ENCODE results near the gene RACK1.

Gene RACK1

DNA sequence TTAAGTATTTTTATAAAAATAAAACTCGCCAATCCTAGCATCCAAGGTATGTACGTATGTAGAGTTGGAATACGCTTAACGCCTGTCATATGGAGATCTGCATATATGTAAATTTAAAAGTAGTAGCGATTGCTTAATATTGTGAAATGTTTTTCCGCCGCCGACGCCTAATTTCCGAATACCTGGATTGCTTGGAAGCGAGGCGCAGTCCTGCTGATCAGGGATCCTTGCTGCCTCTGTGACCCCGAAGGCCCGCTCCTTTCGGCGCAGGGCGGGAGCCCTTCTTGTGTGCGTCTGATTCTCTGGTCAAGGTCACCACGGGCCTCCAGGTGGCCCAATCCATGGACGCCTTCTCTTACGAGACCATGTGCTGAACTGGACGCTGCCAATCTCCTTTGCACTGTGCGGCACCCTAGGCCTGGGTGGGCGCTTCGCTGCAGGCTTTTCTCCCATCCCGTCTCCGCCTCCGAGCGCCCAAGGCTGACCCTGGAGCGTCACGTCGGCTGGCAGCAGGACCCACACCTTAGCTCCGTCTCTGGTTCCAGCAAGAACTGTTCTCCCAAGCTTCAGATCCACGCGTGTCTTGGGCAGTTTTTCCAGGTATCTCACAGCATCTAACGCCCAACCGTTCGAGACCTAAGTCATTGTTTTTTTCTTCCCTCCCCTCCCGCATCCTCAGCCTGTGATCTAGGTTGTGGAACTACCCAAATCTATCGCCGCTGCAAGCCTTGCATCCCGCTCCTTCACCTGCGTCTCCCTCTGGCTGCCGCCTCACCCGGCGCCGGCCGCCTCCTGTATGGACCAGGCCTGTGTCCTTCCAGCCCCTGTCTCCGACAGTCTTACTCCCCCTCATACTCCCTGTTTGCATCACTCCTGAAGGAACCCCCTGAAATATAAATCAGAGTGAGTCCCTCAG is 24.2 kb downstream of the RACK1 start:
- H3K4ac ChIP-seq (ENCODE audit: low read depth in 1 of 2, low read length in 2 of 2) = no peak overlapping the region

GRCh38 chr5:181218795-181219124 is 24.9 kb downstream of the RACK1 start:
- 74% methylated on average over 8 of the region's 10 CpGs for WGBS
- peak overlapping the region in 1 of 2 experiments; percentile 79 for H3K4me3 ChIP-seq (ENCODE audit: insufficient read depth in 1 of 2, low read depth in 1 of 2, low read length in 2 of 2)

More for the DNA sequence above, 24.2 kb downstream of the RACK1 start:
- Histone ChIP-seq H2AK5ac (ENCODE audit: low read length, severe bottlenecking) (no peak overlapping the region), H3K4me3 (ENCODE audit: insufficient read depth in 1 of 2, low read depth in 1 of 2, low read length in 2 of 2) (no peak overlapping the region), H3K36me3 (ENCODE audit: control insufficient read depth in 1 of 2, insufficient read depth in 2 of 2, low read depth in 1 of 2, low read length in 2 of 2) (no peaks in the 10 kb centered on the region), H3K9ac (ENCODE audit: low read length) (no peak overlapping the region), H3K4me1 (ENCODE audit: control insufficient read depth, insufficient read depth, low read depth, low read length) (peaks cover 21% of the 10 kb centered on the region), H3K9me3 (ENCODE audit: control insufficient read depth, low read length) (no peaks in the 10 kb centered on the region), H2BK120ac (ENCODE audit: low read depth, low read length) (no peak overlapping the region), H3K23ac (ENCODE audit: low read length in 2 of 2) (no peak overlapping the region), H3K14ac (ENCODE audit: low read length in 2 of 2) (no peak overlapping the region), H4K91ac (ENCODE audit: low read length) (no peak overlapping the region), H2BK12ac (ENCODE audit: low read length in 2 of 2) (no peak overlapping the region), H4K8ac (ENCODE audit: low read length) (no peak overlapping the region), H3K79me1 (replicated peaks; ENCODE audit: low read length, poor library complexity, severe bottlenecking) (no peaks in the 10 kb centered on the region), H3K27ac (ENCODE audit: low read length, poor library complexity, severe bottlenecking) (no peak overlapping the region), H3K18ac (ENCODE audit: low read depth in 1 of 2, low read length in 2 of 2) (no peak overlapping the region), H3K27me3 (ENCODE audit: control insufficient read depth in 1 of 2, insufficient read depth in 1 of 2, low read length in 2 of 2) (no peaks in the 10 kb centered on the region), H2BK5ac (ENCODE audit: low read depth, low read length, poor library complexity, severe bottlenecking) (no peak overlapping the region), H2BK15ac (ENCODE audit: low read depth, poor library complexity, severe bottlenecking) (no peak overlapping the region), H3K4me2 (ENCODE audit: low read length, poor library complexity, severe bottlenecking) (no peak overlapping the region), H2AFZ (ENCODE audit: low read depth, low read length) (no peak overlapping the region)
- no peak for DNase-seq
- 95% methylated on average over 49 of the region's 49 CpGs for WGBS

GRCh38 chr5:181217803-181218062 is 26.0 kb downstream of the RACK1 start:
- Histone ChIP-seq H2BK15ac (ENCODE audit: low read depth, poor library complexity, severe bottlenecking) (no peak overlapping the region), H2BK12ac (ENCODE audit: low read length in 2 of 2) (no peak overlapping the region), H3K27me3 (ENCODE audit: control insufficient read depth in 1 of 2, insufficient read depth in 1 of 2, low read length in 2 of 2) (peaks cover 0 to 10% of the 10 kb centered on the region in 2 experiments), H3K27ac (ENCODE audit: low read length, poor library complexity, severe bottlenecking) (peak overlapping the region; percentile 10), H2AFZ (ENCODE audit: low read depth, low read length) (peak overlapping the region; percentile 66), H3K4ac (ENCODE audit: low read depth in 1 of 2, low read length in 2 of 2) (no peak overlapping the region), H2AK5ac (ENCODE audit: low read length, severe bottlenecking) (no peak overlapping the region), H3K9me3 (ENCODE audit: control insufficient read depth, low read length) (no peaks in the 10 kb centered on the region), H4K8ac (ENCODE audit: low read length) (no peak overlapping the region), H4K91ac (ENCODE audit: low read length) (no peak overlapping the region), H3K23ac (ENCODE audit: low read length in 2 of 2) (no peak overlapping the region), H2BK120ac (ENCODE audit: low read depth, low read length) (no peak overlapping the region), H3K4me1 (ENCODE audit: control insufficient read depth, insufficient read depth, low read depth, low read length) (peaks cover 14% of the 10 kb centered on the region), H3K14ac (ENCODE audit: low read length in 2 of 2) (no peak overlapping the region), H3K4me2 (ENCODE audit: low read length, poor library complexity, severe bottlenecking) (peak overlapping the region; percentile 91), H3K79me1 (replicated peaks; ENCODE audit: low read length, poor library complexity, severe bottlenecking) (no peaks in the 10 kb centered on the region), H2BK5ac (ENCODE audit: low read depth, low read length, poor library complexity, severe bottlenecking) (no peak overlapping the region), H3K4me3 (ENCODE audit: insufficient read depth in 1 of 2, low read depth in 1 of 2, low read length in 2 of 2) (peak overlapping the region; percentile 34 to 79), H3K18ac (ENCODE audit: low read depth in 1 of 2, low read length in 2 of 2) (no peak overlapping the region), H3K9ac (ENCODE audit: low read length) (peak overlapping the region; percentile 48), H3K36me3 (ENCODE audit: control insufficient read depth in 1 of 2, insufficient read depth in 2 of 2, low read depth in 1 of 2, low read length in 2 of 2) (no peaks in the 10 kb centered on the region)
- 5% methylated on average over 13 of the region's 13 CpGs for WGBS
- no peak for DNase-seq

More at GRCh38 chr5:181218795-181219124, 24.9 kb downstream of the RACK1 start:
- no peak overlapping the region for H2BK120ac ChIP-seq (ENCODE audit: low read depth, low read length)
- H3K18ac ChIP-seq (ENCODE audit: low read depth in 1 of 2, low read length in 2 of 2) = no peak overlapping the region
- no peak for DNase-seq
- H3K23ac ChIP-seq (ENCODE audit: low read length in 2 of 2) = no peak overlapping the region
- no peak overlapping the region for H4K91ac ChIP-seq (ENCODE audit: low read length)
- H3K36me3 ChIP-seq (ENCODE audit: control insufficient read depth in 1 of 2, insufficient read depth in 2 of 2, low read depth in 1 of 2, low read length in 2 of 2) = no peaks in the 10 kb centered on the region
- H2AFZ ChIP-seq (ENCODE audit: low read depth, low read length) = no peak overlapping the region
- H3K9ac ChIP-seq (ENCODE audit: low read length) = peak overlapping the region; percentile 67
- H2BK15ac ChIP-seq (ENCODE audit: low read depth, poor library complexity, severe bottlenecking) = no peak overlapping the region
- no peak overlapping the region for H3K4ac ChIP-seq (ENCODE audit: low read depth in 1 of 2, low read length in 2 of 2)
- H3K79me1 ChIP-seq (replicated peaks; ENCODE audit: low read length, poor library complexity, severe bottlenecking) = no peaks in the 10 kb centered on the region
- peak overlapping the region; percentile 3 for H3K4me2 ChIP-seq (ENCODE audit: low read length, poor library complexity, severe bottlenecking)
- H3K4me1 ChIP-seq (ENCODE audit: control insufficient read depth, insufficient read depth, low read depth, low read length) = peaks cover 14% of the 10 kb centered on the region
- no peak overlapping the region for H3K14ac ChIP-seq (ENCODE audit: low read length in 2 of 2)
- H2AK5ac ChIP-seq (ENCODE audit: low read length, severe bottlenecking) = no peak overlapping the region
- H3K27me3 ChIP-seq (ENCODE audit: control insufficient read depth in 1 of 2, insufficient read depth in 1 of 2, low read length in 2 of 2) = peaks cover 0 to 3% of the 10 kb centered on the region in 2 experiments
- no peak overlapping the region for H2BK5ac ChIP-seq (ENCODE audit: low read depth, low read length, poor library complexity, severe bottlenecking)
- H3K27ac ChIP-seq (ENCODE audit: low read length, poor library complexity, severe bottlenecking) = no peak overlapping the region
- no peak overlapping the region for H4K8ac ChIP-seq (ENCODE audit: low read length)
- H3K9me3 ChIP-seq (ENCODE audit: control insufficient read depth, low read length) = no peaks in the 10 kb centered on the region
- H2BK12ac ChIP-seq (ENCODE audit: low read length in 2 of 2) = no peak overlapping the region

DNA sequence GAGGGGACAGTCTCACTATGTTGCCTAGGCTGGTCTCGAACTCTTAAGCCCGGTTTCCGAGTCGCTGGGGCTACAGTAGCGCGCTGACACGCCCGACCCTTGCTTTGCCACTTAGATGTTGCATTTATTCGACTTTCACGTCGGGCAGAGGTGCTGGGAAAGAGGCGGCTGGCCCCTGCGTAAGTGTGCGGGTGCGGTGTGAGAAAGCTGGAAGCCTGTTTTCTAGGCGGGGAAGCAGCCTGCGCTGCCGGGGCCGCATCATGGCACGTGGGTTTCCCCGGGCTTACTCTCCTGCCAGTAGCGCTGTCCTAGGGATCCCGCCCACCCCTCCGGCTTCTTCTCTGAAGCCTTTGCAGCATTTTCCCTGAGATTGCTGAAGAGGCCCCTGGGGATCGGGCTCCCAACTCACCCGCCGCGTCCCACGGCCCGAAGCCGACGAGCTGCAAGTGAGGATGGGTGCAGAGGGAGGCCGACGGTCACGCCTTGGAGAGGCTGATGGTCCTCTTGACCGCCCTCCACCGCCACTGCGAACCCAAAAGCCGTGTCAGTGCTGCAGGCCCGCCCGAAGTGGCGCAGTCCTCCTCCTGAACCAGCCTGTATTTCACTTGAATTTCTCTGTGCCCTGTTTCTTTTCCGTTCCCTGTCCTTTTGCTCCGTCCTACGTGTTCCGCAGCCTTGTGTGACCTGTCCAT is 26.4 kb downstream of the RACK1 start:
- peak overlapping the region; percentile 14 for H3K27ac ChIP-seq (ENCODE audit: low read length, poor library complexity, severe bottlenecking)
- H3K9ac ChIP-seq (ENCODE audit: low read length) = peak overlapping the region; percentile 48
- H3K27me3 ChIP-seq (ENCODE audit: control insufficient read depth in 1 of 2, insufficient read depth in 1 of 2, low read length in 2 of 2) = peaks cover 0 to 10% of the 10 kb centered on the region in 2 experiments
- H3K23ac ChIP-seq (ENCODE audit: low read length in 2 of 2) = peak overlapping the region in 1 of 2 experiments; percentile 34
- peak overlapping the region; percentile 64 to 70 for H3K18ac ChIP-seq (ENCODE audit: low read depth in 1 of 2, low read length in 2 of 2)
- H3K4me1 ChIP-seq (ENCODE audit: control insufficient read depth, insufficient read depth, low read depth, low read length) = peaks cover 14% of the 10 kb centered on the region
- peak; percentile 85 for DNase-seq
- no peak overlapping the region for H4K91ac ChIP-seq (ENCODE audit: low read length)
- no peak overlapping the region for H2BK12ac ChIP-seq (ENCODE audit: low read length in 2 of 2)
- H3K36me3 ChIP-seq (ENCODE audit: control insufficient read depth in 1 of 2, insufficient read depth in 2 of 2, low read depth in 1 of 2, low read length in 2 of 2) = no peaks in the 10 kb centered on the region
- H3K79me1 ChIP-seq (replicated peaks; ENCODE audit: low read length, poor library complexity, severe bottlenecking) = no peaks in the 10 kb centered on the region
- 1% methylated on average over 46 of the region's 46 CpGs for WGBS
- no peak overlapping the region for H2BK120ac ChIP-seq (ENCODE audit: low read depth, low read length)
- H3K4ac ChIP-seq (ENCODE audit: low read depth in 1 of 2, low read length in 2 of 2) = no peak overlapping the region
- peak overlapping the region; percentile 69 for H4K8ac ChIP-seq (ENCODE audit: low read length)
- H2AFZ ChIP-seq (ENCODE audit: low read depth, low read length) = peak overlapping the region; percentile 66
- no peak overlapping the region for H2AK5ac ChIP-seq (ENCODE audit: low read length, severe bottlenecking)
- H3K4me3 ChIP-seq (ENCODE audit: insufficient read depth in 1 of 2, low read depth in 1 of 2, low read length in 2 of 2) = peak overlapping the region; percentile 47 to 79
- H3K9me3 ChIP-seq (ENCODE audit: control insufficient read depth, low read length) = no peaks in the 10 kb centered on the region
- no peak overlapping the region for H3K14ac ChIP-seq (ENCODE audit: low read length in 2 of 2)
- H2BK15ac ChIP-seq (ENCODE audit: low read depth, poor library complexity, severe bottlenecking) = no peak overlapping the region
- no peak overlapping the region for H2BK5ac ChIP-seq (ENCODE audit: low read depth, low read length, poor library complexity, severe bottlenecking)
- peak overlapping the region; percentile 91 for H3K4me2 ChIP-seq (ENCODE audit: low read length, poor library complexity, severe bottlenecking)

Data from mesenchymal stem cell (in vitro differentiated cells and primary cell).